ENCODE results near the gene NKAP. TPM values are rescaled to one million over a fixed set of nuclear protein-coding genes. Genes with fewer than 3 reads are reported as not detected.

Gene NKAP
- total RNA-seq, 1 donor: 4.3 TPM

DNA sequence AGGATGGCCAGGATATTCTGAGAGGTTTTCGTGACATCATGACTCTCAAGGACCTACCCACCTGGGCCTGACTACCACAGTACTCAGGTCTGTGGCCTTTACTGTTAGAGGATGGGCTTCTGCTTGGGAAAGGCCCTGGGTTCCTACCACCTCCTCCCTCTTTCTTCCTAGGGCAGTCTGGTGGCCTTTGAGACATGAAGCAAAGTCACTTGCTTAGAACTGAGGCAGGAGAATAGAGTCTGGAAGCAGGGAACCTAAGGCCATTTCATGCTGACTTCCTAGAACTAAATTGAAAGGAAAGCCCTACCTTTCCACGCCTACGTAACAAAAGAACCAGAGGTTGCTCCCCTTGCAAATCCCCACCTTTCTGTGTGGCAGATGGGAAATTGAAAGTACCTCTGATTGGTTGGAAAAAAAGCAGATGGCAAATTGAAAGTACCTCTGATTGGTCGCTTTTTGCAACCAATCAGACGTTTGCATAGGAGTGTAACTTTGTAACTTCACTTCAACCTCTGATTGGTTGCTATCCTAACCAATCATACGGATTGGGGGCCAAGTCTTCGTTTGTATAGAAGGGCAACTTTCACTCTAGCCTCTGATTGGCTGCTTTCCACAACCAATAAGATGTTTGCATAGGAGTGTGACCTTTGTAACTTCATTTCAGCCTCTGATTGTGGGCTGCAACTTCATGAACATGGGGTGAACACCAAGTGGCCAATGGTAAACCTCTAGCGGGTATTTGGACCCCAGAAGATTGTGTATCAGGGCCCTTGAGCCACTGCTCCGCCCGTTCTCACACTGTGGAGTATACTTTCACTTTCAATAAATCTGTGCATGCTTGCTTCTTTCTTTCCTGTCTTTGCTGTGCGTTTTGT, 57.8 kb downstream of the NKAP start:
- Histone ChIP-seq H3K9me3 (ENCODE audit: low read depth, low read length) (no peaks in the 10 kb centered on the region), H3K4me1 (ENCODE audit: insufficient read depth, low read length) (no peaks in the 10 kb centered on the region), H3K36me3 (ENCODE audit: insufficient read depth, low read length) (no peaks in the 10 kb centered on the region), H3K27ac (ENCODE audit: low read depth, low read length) (no peak overlapping the region), H4K20me1 (ENCODE audit: insufficient read depth, low read length) (no peaks in the 10 kb centered on the region), H3K27me3 (ENCODE audit: insufficient read depth, low read length) (no peaks in the 10 kb centered on the region), H3K4me2 (ENCODE audit: insufficient read depth, low read length) (peak overlapping the region; percentile 58), H3K4me3 (ENCODE audit: insufficient read depth, low read length) (peak overlapping the region; percentile 28), H2AFZ (ENCODE audit: low read length) (peak overlapping the region; percentile 56), H3K79me2 (ENCODE audit: insufficient read depth, low read length) (no peaks in the 10 kb centered on the region)
- no peak for DNase-seq (ENCODE audit: insufficient read length, low spot score, missing footprints)
- TF ChIP-seq, protein P1, sequence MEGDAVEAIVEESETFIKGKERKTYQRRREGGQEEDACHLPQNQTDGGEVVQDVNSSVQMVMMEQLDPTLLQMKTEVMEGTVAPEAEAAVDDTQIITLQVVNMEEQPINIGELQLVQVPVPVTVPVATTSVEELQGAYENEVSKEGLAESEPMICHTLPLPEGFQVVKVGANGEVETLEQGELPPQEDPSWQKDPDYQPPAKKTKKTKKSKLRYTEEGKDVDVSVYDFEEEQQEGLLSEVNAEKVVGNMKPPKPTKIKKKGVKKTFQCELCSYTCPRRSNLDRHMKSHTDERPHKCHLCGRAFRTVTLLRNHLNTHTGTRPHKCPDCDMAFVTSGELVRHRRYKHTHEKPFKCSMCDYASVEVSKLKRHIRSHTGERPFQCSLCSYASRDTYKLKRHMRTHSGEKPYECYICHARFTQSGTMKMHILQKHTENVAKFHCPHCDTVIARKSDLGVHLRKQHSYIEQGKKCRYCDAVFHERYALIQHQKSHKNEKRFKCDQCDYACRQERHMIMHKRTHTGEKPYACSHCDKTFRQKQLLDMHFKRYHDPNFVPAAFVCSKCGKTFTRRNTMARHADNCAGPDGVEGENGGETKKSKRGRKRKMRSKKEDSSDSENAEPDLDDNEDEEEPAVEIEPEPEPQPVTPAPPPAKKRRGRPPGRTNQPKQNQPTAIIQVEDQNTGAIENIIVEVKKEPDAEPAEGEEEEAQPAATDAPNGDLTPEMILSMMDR (IDR thresholded peaks at IDR 0.05; ENCODE audit: extremely low read depth, low read depth, low read length): no peak

DNA sequence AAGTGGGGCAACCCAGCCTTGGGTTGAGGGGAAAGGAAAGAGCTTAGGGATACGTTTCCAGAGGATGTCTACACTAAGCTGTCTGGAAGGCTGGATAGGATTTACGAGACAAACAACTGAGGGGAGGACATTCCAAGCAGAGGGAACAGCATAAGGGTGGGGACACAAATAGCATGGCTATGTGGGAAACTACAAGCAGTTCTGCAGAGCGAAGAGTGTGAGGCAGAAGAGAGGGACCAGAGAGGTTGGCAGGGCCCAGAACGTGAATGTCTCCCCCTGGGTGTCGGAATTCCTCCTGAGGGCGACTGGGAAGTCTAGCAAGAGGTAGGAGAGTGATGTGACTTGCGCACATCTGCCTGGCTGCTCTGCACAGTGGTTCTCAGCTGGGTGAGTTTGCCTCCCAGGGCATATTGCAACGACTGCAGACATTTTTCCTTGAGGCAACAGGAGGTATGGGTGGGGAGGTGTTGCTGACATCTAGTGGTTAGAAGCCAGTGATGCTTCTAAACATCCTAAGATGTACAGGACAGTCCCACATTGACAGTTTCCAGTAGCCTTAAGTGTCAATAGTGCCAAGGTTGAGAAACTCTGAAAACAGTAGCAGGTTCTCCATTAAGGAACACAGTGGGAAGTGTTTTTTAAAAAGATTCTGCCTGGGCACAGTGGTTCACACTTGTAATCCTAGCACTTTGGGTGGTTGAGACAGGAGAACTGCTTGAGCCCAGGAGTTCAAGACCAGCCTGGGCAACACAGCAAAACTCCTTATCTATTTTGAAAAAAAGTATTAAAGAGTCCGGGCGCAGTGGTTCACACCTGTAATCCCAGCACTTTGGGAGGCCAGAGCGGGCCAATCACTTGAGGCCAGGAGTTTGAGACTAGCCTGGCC, 62.8 kb downstream of the NKAP start:
- no peaks in the 10 kb centered on the region for H3K27me3 ChIP-seq (ENCODE audit: insufficient read depth, low read length)
- no peaks in the 10 kb centered on the region for H3K79me2 ChIP-seq (ENCODE audit: insufficient read depth, low read length)
- H3K4me1 ChIP-seq (ENCODE audit: insufficient read depth, low read length): no peaks in the 10 kb centered on the region
- no peaks in the 10 kb centered on the region for H4K20me1 ChIP-seq (ENCODE audit: insufficient read depth, low read length)
- TF ChIP-seq, protein P1 (IDR thresholded peaks at IDR 0.05; ENCODE audit: extremely low read depth, low read depth, low read length): peak; percentile 70
- no peak overlapping the region for H3K4me2 ChIP-seq (ENCODE audit: insufficient read depth, low read length)
- no peak overlapping the region for H3K27ac ChIP-seq (ENCODE audit: low read depth, low read length)
- H3K9me3 ChIP-seq (ENCODE audit: low read depth, low read length): no peaks in the 10 kb centered on the region
- peaks cover 8% of the 10 kb centered on the region for H3K36me3 ChIP-seq (ENCODE audit: insufficient read depth, low read length)
- H2AFZ ChIP-seq (ENCODE audit: low read length): no peak overlapping the region
- no peak overlapping the region for H3K4me3 ChIP-seq (ENCODE audit: insufficient read depth, low read length)
- peak; percentile 87 for DNase-seq (ENCODE audit: insufficient read length, low spot score, missing footprints)

DNA sequence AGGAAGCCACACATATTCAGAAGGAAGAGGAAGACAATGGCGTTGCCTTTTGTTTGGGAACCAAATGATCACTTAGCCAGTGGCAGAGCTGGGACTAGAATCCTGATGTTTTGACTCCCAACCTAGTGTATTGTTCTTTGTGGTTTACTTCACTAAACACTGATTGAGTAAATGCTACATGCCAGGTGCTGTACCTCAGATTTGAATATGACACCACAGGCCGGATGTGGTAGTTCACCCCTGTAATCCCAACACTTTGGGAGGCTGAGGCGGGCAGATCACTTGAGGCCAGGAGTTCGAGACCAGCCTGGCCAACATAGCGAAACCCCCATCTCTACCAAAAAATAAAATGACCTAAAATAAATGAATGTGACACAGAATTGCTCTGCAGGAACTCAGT, 63.5 kb downstream of the NKAP start:
- Histone ChIP-seq H3K9me3 (ENCODE audit: low read depth, low read length) (no peaks in the 10 kb centered on the region), H3K4me2 (ENCODE audit: insufficient read depth, low read length) (no peak overlapping the region), H3K4me3 (ENCODE audit: insufficient read depth, low read length) (no peak overlapping the region), H3K4me1 (ENCODE audit: insufficient read depth, low read length) (no peaks in the 10 kb centered on the region), H3K79me2 (ENCODE audit: insufficient read depth, low read length) (no peaks in the 10 kb centered on the region), H3K27me3 (ENCODE audit: insufficient read depth, low read length) (no peaks in the 10 kb centered on the region), H3K27ac (ENCODE audit: low read depth, low read length) (no peak overlapping the region), H4K20me1 (ENCODE audit: insufficient read depth, low read length) (no peaks in the 10 kb centered on the region), H2AFZ (ENCODE audit: low read length) (no peak overlapping the region), H3K36me3 (ENCODE audit: insufficient read depth, low read length) (peaks cover 8% of the 10 kb centered on the region)
- DNase-seq (ENCODE audit: insufficient read length, low spot score, missing footprints): no peak
- TF ChIP-seq, protein P1 (IDR thresholded peaks at IDR 0.05; ENCODE audit: extremely low read depth, low read depth, low read length): no peak

DNA sequence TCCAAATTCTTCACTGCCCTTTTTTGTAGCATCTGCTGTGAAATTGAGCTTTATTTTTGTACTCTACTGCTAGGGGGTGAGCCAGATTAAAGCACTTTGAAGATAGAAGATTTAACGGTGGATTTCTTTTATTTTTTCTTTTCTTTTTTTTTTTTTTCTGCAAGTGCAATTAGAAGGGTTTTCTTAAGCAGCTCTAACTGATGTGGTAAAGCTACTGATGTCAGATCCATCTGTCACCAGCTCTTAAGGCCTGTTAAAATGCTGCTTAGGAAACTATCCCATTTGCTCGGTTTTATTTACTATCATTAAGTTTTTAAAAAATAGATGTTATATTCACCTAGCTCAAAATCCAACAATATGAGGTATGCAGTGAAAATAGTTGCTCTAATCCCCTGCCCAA, 64.8 kb downstream of the NKAP start:
- H3K79me2 ChIP-seq (ENCODE audit: insufficient read depth, low read length): peaks cover 2% of the 10 kb centered on the region
- no peaks in the 10 kb centered on the region for H3K9me3 ChIP-seq (ENCODE audit: low read depth, low read length)
- no peaks in the 10 kb centered on the region for H3K27me3 ChIP-seq (ENCODE audit: insufficient read depth, low read length)
- H3K4me2 ChIP-seq (ENCODE audit: insufficient read depth, low read length): no peak overlapping the region
- TF ChIP-seq, protein P1 (IDR thresholded peaks at IDR 0.05; ENCODE audit: extremely low read depth, low read depth, low read length): no peak
- H4K20me1 ChIP-seq (ENCODE audit: insufficient read depth, low read length): no peaks in the 10 kb centered on the region
- H3K36me3 ChIP-seq (ENCODE audit: insufficient read depth, low read length): peaks cover 8% of the 10 kb centered on the region
- DNase-seq (ENCODE audit: insufficient read length, low spot score, missing footprints): no peak
- no peaks in the 10 kb centered on the region for H3K4me1 ChIP-seq (ENCODE audit: insufficient read depth, low read length)
- no peak overlapping the region for H2AFZ ChIP-seq (ENCODE audit: low read length)
- H3K27ac ChIP-seq (ENCODE audit: low read depth, low read length): no peak overlapping the region
- no peak overlapping the region for H3K4me3 ChIP-seq (ENCODE audit: insufficient read depth, low read length)
